OCI-LY7 (cell line): ENCODE measurements around the gene CSN1S1.

Experiments used
- EZH2phosphoT487 ChIP-seq: fragments of 200-600 bp; sonication (generic); IDR thresholded peaks from 2 replicates; pipeline ENCODE4 v1.6.1; 2018; ENCODE audit warnings: low read depth, borderline replicate concordance, mild to moderate bottlenecking, mixed run types, antibody characterized with exemption, low read length, moderate library complexity, mixed read lengths
- TF ChIP-seq, protein P1 (sequence below): fragments of 200-600 bp; sonication (generic); conservative IDR thresholded peaks from 2 replicates; pipeline ENCODE4 v1.5.1; 2014; ENCODE audit warnings: mild to moderate bottlenecking, antibody characterized with exemption, low read length, moderate library complexity, mixed read lengths

DNA sequence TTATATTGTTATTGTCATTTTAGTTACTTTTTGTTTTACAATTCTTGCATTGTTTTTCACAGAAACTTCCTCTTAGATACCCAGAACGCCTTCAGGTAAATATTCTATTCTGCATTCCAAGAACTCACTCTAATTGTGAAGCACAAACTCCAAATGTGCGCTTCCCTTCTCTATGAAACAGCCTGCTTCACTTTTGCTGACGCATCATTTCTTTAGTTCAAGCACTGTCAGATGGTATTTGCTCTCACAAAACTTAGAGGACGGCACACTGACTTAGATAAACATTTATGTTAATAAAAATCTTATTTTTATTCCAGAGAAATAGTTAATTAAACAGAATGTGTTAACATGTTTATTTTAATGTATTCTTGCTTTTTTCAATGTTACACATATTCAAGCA, 3.3 kb downstream of the CSN1S1 start:
- TF ChIP-seq, protein P1, sequence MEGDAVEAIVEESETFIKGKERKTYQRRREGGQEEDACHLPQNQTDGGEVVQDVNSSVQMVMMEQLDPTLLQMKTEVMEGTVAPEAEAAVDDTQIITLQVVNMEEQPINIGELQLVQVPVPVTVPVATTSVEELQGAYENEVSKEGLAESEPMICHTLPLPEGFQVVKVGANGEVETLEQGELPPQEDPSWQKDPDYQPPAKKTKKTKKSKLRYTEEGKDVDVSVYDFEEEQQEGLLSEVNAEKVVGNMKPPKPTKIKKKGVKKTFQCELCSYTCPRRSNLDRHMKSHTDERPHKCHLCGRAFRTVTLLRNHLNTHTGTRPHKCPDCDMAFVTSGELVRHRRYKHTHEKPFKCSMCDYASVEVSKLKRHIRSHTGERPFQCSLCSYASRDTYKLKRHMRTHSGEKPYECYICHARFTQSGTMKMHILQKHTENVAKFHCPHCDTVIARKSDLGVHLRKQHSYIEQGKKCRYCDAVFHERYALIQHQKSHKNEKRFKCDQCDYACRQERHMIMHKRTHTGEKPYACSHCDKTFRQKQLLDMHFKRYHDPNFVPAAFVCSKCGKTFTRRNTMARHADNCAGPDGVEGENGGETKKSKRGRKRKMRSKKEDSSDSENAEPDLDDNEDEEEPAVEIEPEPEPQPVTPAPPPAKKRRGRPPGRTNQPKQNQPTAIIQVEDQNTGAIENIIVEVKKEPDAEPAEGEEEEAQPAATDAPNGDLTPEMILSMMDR: no peak
- no peak for TF ChIP-seq EZH2phosphoT487
